ES-I3 (cell line): ENCODE data around the gene GRM8.
"Not testable (repeated sequence)": the region's sequence is repeated elsewhere in the genome, so short reads cannot be mapped to it uniquely, and the experiment has no call there.

ENCODE experiments used
- H3K36me3 ChIP-seq: 2 replicates; pipeline ENCODE4 v1.6.1; 2013; ENCODE audit warnings: mild to moderate bottlenecking, low read length, control low read depth, moderate library complexity; ENCODE audit not compliant: insufficient read depth
- H3K4me1 ChIP-seq: 2 replicates; pipeline ENCODE4 v1.6.1; 2013; ENCODE audit warnings: mild to moderate bottlenecking, control low read depth, low read length; ENCODE audit not compliant: insufficient read depth
- H3K9ac ChIP-seq: 2 replicates; pipeline ENCODE4 v1.6.1; 2013; ENCODE audit warnings: low read depth, mild to moderate bottlenecking, low read length, moderate library complexity
- H3K9me3 ChIP-seq: 2 replicates; pipeline ENCODE4 v1.6.1; 2013; ENCODE audit warnings: mild to moderate bottlenecking, low read length, moderate library complexity; ENCODE audit not compliant: control insufficient read depth, insufficient read depth

Gene GRM8

GRCh38 chr7:126845331-126845730 lies 407.4 kb downstream of the GRM8 start:
- no peak overlapping the region for H3K9ac ChIP-seq
- H3K36me3 ChIP-seq: no peaks in the 10 kb centered on the region
- H3K9me3 ChIP-seq: no peaks in the 10 kb centered on the region
- no peaks in the 10 kb centered on the region for H3K4me1 ChIP-seq

DNA sequence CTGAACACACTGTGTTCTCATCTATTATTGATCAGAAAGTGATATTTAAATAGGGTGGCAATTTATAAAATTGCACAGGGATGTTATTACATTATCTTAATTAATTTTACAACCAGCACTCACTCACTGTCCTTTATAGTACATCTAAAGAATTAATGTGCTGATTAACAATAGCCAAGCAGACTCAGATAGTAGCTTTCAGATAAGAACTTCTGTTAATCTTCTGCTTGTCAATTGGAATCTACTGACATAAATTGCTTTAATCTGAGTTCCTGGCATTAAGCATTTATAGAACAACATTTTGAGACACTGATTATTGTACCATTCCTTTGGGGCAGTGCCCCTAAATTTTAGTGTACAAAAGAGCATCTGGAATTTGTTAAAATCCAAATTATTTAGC lies 408.9 kb downstream of the GRM8 start:
- H3K9me3 ChIP-seq: no peaks in the 10 kb centered on the region
- no peaks in the 10 kb centered on the region for H3K36me3 ChIP-seq
- no peak overlapping the region for H3K9ac ChIP-seq
- no peaks in the 10 kb centered on the region for H3K4me1 ChIP-seq

DNA sequence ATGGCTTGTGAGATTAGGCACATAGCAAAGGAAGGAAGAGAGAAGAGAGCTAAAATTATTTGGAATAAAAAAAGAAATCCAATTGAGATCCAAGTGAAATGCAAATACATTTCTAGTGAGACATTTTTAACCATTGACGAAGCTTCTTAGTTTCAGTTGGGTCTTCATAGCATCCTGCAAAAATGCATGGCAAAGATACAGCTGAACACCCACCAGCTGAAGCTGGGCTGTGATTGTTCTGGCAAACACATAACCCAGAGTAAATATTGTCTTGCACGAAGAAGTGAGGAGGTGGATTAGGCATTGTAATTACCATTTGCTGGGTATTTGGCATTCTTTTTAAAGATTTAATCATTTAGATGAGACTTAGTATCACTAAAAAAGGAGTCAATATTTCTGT lies 409.4 kb downstream of the GRM8 start:
- Histone ChIP-seq H3K4me1 (no peaks in the 10 kb centered on the region), H3K9ac (no peak overlapping the region), H3K9me3 (no peaks in the 10 kb centered on the region), H3K36me3 (no peaks in the 10 kb centered on the region)

DNA sequence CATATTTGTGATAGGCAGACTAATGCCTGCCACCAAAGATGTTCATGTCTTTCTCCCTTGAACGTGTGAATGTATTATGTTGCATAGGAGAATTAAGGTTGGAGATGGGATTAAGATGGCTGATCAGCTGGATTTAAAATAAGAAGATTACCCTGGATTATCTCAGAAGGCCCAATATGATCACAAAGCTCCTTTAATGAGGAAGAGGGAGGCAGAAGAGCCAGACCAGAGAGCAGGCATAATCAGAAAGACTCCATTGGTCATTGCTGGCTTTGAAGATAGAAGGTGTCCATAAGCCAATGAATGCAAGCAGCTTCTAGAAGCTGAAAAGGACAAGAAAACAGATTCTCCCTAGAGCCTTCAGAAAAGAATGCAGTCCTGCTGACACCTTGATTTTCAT lies 410.3 kb downstream of the GRM8 start:
- Histone ChIP-seq H3K4me1 (no peaks in the 10 kb centered on the region), H3K9ac (no peak overlapping the region), H3K36me3 (no peaks in the 10 kb centered on the region), H3K9me3 (no peaks in the 10 kb centered on the region)

DNA sequence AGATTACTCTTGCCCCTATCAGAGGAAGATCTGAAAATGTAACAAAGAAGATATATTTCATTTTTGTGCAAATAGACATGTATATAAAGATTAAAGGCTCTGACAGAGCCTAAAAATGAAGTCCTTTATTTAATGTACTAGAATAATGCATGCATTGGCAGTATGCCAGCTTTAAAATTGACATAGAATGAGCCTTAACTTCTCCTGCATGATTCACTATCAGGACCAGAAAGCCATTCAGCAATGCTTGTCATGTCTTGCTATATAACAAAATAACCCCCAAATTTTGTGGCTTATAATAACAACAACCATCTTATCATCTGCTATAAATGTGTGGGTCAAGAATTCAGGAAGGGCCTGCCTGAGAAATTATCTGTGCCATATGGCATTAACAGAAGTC lies 411.9 kb downstream of the GRM8 start:
- Histone ChIP-seq H3K4me1 (no peaks in the 10 kb centered on the region), H3K9ac (no peak overlapping the region), H3K36me3 (no peaks in the 10 kb centered on the region), H3K9me3 (no peaks in the 10 kb centered on the region)

DNA sequence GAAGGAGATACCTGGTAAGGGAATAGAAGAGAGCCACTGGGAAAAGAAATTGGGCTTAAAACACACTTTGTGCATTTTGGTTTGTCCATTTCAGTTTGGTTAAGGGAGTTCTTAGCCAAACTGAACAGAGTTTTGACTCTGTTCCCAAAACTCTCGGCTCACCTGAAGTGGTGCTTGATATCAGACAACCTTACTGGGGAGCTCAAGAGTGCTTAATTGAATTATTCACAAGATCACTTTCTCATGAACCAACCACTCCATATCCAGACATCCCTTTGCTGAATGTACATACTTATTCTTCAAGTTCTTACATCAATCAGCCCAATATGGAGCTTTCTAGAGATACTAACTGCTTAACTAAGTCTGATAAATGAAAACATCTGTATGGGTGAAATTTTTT lies 413.1 kb downstream of the GRM8 start:
- Histone ChIP-seq H3K36me3 (no peaks in the 10 kb centered on the region), H3K9ac (no peak overlapping the region), H3K4me1 (no peaks in the 10 kb centered on the region), H3K9me3 (no peaks in the 10 kb centered on the region)

- Histone ChIP-seq H3K9me3 (peaks cover 3% of the 10 kb centered on the region; the same call in 1 of the 2 replicates), H3K9ac (no peak overlapping the region), H3K36me3 (no peaks in the 10 kb centered on the region), H3K4me1 (no peaks in the 10 kb centered on the region)
Measured at GRCh38 chr7:126838194-126838593, 414.5 kb downstream of the GRM8 start.

DNA sequence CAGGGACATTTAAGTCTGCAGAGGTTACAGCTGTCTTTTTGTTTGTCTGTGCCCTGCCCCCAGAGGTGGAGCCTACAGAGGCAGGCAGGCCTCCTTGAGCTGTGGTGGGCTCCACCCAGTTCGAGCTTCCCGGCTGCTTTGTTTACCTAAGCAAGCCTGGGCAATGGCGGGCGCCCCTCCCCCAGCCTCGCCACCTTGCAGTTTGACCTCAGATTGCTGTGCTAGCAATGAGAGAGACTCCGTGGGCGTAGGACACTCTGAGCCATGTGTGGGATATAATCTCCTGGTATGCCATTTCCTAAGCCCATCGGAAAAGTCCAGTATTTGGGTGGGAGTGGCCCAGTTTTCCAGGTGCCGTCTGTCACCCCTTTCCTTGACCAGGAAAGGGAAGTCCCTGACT lies 421.5 kb downstream of the GRM8 start:
- H3K4me1 ChIP-seq, H3K9ac ChIP-seq, H3K36me3 ChIP-seq, H3K9me3 ChIP-seq: not testable (repeated sequence)

DNA sequence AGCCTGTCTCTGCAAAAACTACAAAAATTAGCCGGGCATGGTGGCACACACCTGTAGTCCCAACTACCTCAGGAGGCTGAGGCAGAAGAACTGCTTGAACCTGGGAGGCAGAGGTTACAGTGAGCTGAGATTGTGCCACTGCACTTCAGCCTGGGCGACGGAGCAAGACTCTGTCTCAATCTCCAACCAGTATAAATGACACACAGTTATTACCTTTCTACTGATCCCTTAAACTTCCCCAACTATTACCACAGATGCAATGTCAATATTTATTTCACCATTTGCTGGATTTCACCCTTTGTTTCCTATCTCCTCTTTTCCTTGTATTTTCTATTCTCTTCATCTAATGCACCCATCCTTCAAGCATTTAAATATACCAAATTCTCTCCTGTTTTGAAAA lies 431.8 kb downstream of the GRM8 start:
- Histone ChIP-seq H3K4me1 (no peaks in the 10 kb centered on the region), H3K9ac (no peak overlapping the region), H3K36me3 (no peaks in the 10 kb centered on the region), H3K9me3 (no peaks in the 10 kb centered on the region)

GRCh38 chr7:126819197-126819484 lies 433.6 kb downstream of the GRM8 start:
- Histone ChIP-seq H3K9me3 (no peaks in the 10 kb centered on the region), H3K4me1 (no peaks in the 10 kb centered on the region), H3K9ac (no peak overlapping the region), H3K36me3 (no peaks in the 10 kb centered on the region)

DNA sequence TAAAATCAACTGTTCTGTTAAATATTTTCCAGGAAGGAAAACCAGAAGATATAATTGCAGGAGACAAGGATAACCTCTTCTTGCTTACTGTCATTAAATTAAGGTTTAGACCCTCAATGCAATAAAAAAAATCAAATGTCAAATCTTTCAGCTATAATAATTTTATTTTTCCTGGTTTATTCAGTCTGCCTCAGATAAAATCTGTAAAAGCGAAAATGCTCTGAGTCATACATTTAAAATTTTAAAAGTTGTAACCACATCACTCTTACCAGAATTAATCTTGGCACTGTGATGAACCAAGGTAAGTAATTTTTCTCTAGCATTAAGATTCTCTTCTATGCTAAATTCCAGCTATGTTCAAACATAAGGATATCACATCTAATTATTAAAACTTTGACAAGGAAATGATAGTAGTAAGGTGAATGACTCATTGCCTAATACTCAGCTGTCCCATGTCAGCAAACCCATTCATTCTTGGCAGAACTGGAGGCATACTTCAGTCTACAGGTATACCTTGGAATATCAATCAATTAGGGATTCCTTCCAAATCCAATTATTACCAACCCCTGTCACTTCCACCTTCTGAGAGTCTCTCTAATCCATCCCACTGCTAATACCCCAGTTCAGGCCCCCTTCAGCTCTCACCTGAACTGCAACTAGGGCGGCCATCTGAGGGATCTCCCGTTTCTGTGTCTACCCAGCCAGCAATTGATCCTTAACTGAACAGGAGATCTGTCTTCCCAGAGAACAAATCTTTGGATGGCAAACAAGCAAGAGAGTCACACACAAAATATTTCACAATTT lies 434.1 kb downstream of the GRM8 start:
- Histone ChIP-seq H3K36me3 (no peaks in the 10 kb centered on the region), H3K9ac (no peak overlapping the region), H3K9me3 (no peaks in the 10 kb centered on the region), H3K4me1 (no peaks in the 10 kb centered on the region)

DNA sequence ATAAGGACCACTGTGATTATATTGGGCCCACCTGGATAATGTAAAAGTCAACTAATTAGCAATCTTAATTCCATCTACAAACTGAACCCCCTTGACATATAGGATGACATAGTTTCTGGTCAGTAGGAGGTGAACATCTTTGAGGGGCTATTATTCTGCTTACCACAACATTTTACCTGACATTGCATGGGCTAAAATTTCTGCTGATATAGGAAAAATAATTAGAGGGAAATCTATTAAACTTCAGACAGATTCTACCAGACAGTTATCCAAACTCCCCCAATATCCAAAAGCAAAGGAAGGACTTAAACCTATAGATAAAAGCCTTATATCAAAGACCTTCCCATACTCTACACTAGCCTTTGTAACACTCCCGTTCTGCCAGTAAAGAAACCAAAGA lies 443.6 kb downstream of the GRM8 start:
- H3K9ac ChIP-seq: no peak overlapping the region
- 0 out of 2 replicates have a peak, but pooled peaks cover 2% of the 10 kb centered on the region for H3K9me3 ChIP-seq
- H3K4me1 ChIP-seq: no peaks in the 10 kb centered on the region
- H3K36me3 ChIP-seq: no peaks in the 10 kb centered on the region

DNA sequence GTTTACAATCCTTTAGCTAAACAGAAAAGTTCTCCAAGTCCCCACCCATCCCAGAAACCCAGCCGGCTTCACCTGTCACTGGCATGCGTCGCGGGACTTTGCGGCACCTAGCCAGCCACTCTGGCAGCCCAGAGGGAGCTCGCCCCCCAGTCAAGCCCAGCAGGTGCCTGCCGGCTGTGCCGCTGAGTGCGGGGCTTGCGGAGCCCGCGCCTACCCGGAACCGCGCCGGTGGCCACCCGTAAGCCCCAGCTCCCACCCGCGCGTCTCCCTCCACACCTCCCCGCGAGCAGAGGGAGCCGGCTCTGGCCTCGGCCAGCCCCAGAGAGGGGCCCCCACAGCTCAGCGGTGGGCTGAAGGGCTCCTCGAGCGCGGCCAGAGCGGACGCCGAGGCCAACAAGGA lies 446.1 kb downstream of the GRM8 start:
- Histone ChIP-seq H3K4me1 (no peaks in the 10 kb centered on the region), H3K9me3 (0 out of 2 replicates have a peak, but pooled peaks cover 2% of the 10 kb centered on the region), H3K9ac (no peak overlapping the region), H3K36me3 (no peaks in the 10 kb centered on the region)

DNA sequence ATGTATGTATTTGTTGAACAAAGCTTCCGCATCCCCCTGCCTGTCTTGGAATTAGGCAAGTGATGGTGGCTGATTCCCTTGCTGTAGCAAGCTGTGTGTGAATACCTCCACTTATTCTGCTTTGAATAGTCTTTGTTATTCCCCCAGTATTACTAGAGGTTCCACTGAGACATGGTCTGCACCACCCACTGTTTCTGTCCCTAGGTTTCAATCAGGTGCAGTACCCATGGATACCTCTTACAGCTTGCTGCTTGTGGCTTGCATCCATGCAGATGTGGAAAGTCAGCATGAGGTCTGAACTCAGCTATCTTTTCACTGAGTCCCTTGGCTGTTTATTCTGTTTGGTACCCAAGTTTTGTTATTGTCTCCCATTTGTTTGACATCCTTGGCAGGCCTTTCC lies 447.4 kb downstream of the GRM8 start:
- Histone ChIP-seq H3K4me1 (no peaks in the 10 kb centered on the region), H3K9me3 (no peaks in the 10 kb centered on the region), H3K36me3 (no peaks in the 10 kb centered on the region), H3K9ac (no peak overlapping the region)

DNA sequence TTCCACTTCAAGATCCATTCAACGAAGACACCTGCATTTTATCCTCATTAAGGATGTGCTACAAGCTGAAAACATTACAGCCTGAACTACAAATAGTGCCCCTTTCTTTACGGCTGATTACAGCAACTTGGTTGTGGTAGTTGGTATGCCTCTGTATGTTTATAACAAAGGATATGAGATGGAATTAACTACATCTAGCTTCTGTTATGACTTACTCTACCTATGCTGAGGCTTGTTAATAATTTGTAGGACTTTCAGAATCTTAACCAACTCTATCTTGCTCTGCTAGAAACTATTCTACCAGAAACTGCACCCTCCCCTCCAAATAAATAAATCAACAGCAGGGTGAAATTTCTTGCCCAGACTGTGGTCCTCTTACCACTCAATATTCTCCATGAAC lies 448.1 kb downstream of the GRM8 start:
- no peaks in the 10 kb centered on the region for H3K9me3 ChIP-seq
- no peaks in the 10 kb centered on the region for H3K36me3 ChIP-seq
- H3K9ac ChIP-seq: no peak overlapping the region
- no peaks in the 10 kb centered on the region for H3K4me1 ChIP-seq

DNA sequence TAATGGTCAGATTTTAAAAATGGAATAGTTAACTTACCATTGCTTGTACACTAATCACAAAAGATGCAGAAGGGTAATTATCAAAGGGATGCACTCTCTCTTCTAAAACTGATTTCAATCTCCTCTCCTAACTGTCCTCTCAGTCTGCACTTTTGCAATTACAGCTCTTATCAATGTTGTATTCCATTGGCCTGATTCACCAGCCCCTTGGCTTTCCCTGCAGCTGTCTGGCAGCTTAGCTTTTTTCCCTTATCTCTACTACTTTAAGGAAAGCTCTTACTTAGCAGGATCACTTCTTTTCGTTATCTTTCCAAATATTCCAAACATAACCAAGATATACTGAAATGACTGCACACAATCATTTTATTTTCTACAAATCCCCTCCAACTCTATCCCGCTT lies 448.8 kb downstream of the GRM8 start:
- Histone ChIP-seq H3K9me3 (no peaks in the 10 kb centered on the region), H3K9ac (no peak overlapping the region), H3K36me3 (no peaks in the 10 kb centered on the region), H3K4me1 (no peaks in the 10 kb centered on the region)
